Heart left ventricle (tissue), 16 donors: ENCODE data around the gene RSAD2. TPM values are rescaled to one million over a fixed set of nuclear protein-coding genes. Genes with fewer than 3 reads are reported as not detected.

Experiments
- ATAC-seq, 4 donors: fragments of 200-7000 bp; cut with Tn5 transposase; one replicate each; pipeline ENCODE4 v1.9.1; 2020 to 2022; ENCODE audit warnings: moderate library complexity in 4 of 4, mild to moderate bottlenecking in 3 of 4, moderate number of reproducible peaks in 1 of 4
- DNase-seq, 5 donors: peaks; one replicate each; pipeline ENCODE4 v3.0.0-alpha.2; 2020
- H3K27ac ChIP-seq, 12 donors: fragments of 200-600 bp; sonication (generic) in 4 of 12; one replicate each; pipeline versions ENCODE4 v1.5.0 to v1.8.0; 2016 to 2022; ENCODE audit warnings: mild to moderate bottlenecking in 2 of 12
- H3K27me3 ChIP-seq, 9 donors: fragments of 200-600 bp; sonication (generic) in 2 of 9; one replicate each; pipeline versions ENCODE4 v1.5.1 to v1.8.0; 2016 to 2022; ENCODE audit warnings: mild to moderate bottlenecking in 3 of 9
- H3K36me3 ChIP-seq, 9 donors: fragments of 200-600 bp; sonication (generic) in 2 of 9; one replicate each; pipeline versions ENCODE4 v1.5.0 to v1.8.0; 2018 to 2022; ENCODE audit warnings: mild to moderate bottlenecking in 2 of 9
- H3K4me1 ChIP-seq, 12 donors: fragments of 200-600 bp; sonication (generic) in 4 of 12; one replicate each; pipeline versions ENCODE4 v1.5.0 to v1.8.0; 2016 to 2022; ENCODE audit warnings: mild to moderate bottlenecking in 3 of 12
- H3K4me3 ChIP-seq, 12 donors: fragments of 200-600 bp; sonication (generic) in 4 of 12; one replicate each; pipeline versions ENCODE4 v1.5.0 to v1.8.0; 2017 to 2022; ENCODE audit warnings: mild to moderate bottlenecking in 9 of 12, moderate library complexity in 4 of 12
- H3K9me3 ChIP-seq, 12 donors: fragments of 200-600 bp; sonication (generic) in 4 of 12; one replicate each; pipeline versions ENCODE4 v1.5.0 to v1.8.0; 2016 to 2022; ENCODE audit warnings: mild to moderate bottlenecking in 1 of 12
- POLR2A ChIP-seq, 2 donors: fragments of 450-650 bp; IDR thresholded peaks; one replicate each; pipeline ENCODE4 v1.6.1; 2017; ENCODE audit warnings: antibody characterized with exemption in 2 of 2, mild to moderate bottlenecking in 2 of 2, moderate library complexity in 2 of 2
- WGBS, 4 donors: extraction: QIAGEN DNeasy Blood & Tissue Kit in 2 of 4; methylation state at CpG; one replicate each; pipeline versions ENCODE4 v1.1.5 to v1.1.7; 2013 to 2018; 5-methylcytosine and 5-hydroxymethylcytosine counted together
- intact Hi-C, 10 donors: fragments of 100-400 bp; cut with DNase I; formaldehyde crosslinking; loops; one replicate each; pipeline versions ENCODE4 v1.11.1 to v1.14.2; 2022
- polyA plus RNA-seq, 2 donors: library from polyadenylated mRNA; stranded (reverse); fragments of 200-250 nt; gene quantifications; one replicate each; pipeline ENCODE4 v1.2.3, GENCODE V29; 2013
- total RNA-seq, 9 donors: library from RNA; depleted of rRNA in 2 of 9; stranded (reverse); fragments of >200 nt in 2 of 9; fragmentation: NEBNext Ultra II Directional in 3 of 9; extraction: Animal tissue kit (Norgen Biotek cat#: 25700) in 3 of 9; gene quantifications; one replicate each; pipeline versions ENCODE4 v1.1.0 to v1.2.4, GENCODE V29; 2016 to 2023
- TF ChIP-seq, protein P1 (sequence below), 12 donors: fragments of 200-600 bp; sonication (generic) in 4 of 12; IDR thresholded peaks; one replicate each; pipeline versions ENCODE4 v1.5.0 to v1.8.0; 2018 to 2022; ENCODE audit warnings: antibody characterized with exemption in 12 of 12, mild to moderate bottlenecking in 5 of 12
- donor health status: ischemic (EF 13 %, LVEDD 7.1; RV severe dilation, severe dysfunction).
- donor health status: healthy with polysubstance abuse.
- donor health status: DM: no; HTN: yes; CAD: no.
- donor health status: DM: no; HTN: no; CAD: no.
- donor health status: ischemic (EF 25% LVEDD 6.9; RV normal size, moderate dysfunction).
- donor health status: ischemic (EF 25% LVEDD 5.7; RV mildly dilated, moderate dysfunction).
- donor health status: healthy.
- donor health status: DM: yes; HTN: yes; CAD: no.
- donor health status: ischemic (EF 35%, LVEDD 5.7; RV mildly dilated, moderate dysfunction).
- donor health status: nonischemic (EF 11% LVEDD 7.7; RV severe dilation, severe dysfunction).
- donor health status: DM: yes; HTN: yes; CAD: no.
- donor health status: PGD.
- donor health status: ischemic (EF 29% LVEDD 5.4; RV normal size, mild dysfunction).
- donor health status: nonischemic (EF 23%, LVEDD 6.1; RV moderate dilation, normal function).

RSAD2 gene
- total and polyA plus RNA-seq, 11 donors: 1.2 to 18.0 (median 4.7) TPM

DNA sequence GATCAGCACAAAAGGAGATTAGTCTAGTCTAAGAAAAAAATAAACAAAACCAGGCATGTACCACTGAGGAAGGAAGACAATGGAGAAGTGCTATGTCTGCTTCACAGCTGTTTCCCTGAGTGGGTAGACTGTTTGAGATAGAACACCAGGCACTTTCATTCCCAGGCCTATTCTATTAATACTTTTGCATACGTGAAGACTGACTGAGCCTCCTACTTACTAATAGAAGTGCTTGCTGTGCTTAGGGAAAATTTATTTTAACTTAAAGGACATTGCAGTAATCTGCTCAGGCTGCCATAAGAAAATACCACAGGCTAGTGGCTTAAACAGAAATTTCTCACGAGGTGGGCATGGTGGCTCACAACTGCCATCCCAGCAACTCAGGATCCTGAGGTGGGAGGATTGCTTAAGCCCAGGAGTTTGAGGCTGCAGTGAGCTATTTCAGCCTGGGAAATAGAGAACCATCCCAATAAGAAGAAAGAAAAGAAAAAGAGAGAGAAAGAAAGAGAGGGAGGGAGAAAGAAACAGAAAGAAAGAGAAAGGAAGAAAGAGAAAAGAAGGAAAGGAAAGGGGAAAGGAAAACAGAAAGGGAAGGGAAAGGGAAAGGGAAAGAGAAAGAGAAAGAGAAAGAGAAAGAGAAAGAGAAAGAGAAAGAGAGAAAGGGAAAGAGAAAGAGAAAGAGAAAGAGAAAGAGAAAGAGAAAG is 44.8 kb upstream of the RSAD2 start:
- Histone ChIP-seq H3K9me3 (peaks cover 0 to 44% (median 14%) of the 10 kb centered on the region in 12 donors), H3K27ac (peak overlapping the region in 1 of 12 donors; percentile 73), H3K4me1 (peaks cover 0 to 12% (median 3%) of the 10 kb centered on the region in 12 donors), H3K4me3 (no peak overlapping the region), H3K27me3 (no peaks in the 10 kb centered on the region), H3K36me3 (no peaks in the 10 kb centered on the region)
- TF ChIP-seq, protein P1, sequence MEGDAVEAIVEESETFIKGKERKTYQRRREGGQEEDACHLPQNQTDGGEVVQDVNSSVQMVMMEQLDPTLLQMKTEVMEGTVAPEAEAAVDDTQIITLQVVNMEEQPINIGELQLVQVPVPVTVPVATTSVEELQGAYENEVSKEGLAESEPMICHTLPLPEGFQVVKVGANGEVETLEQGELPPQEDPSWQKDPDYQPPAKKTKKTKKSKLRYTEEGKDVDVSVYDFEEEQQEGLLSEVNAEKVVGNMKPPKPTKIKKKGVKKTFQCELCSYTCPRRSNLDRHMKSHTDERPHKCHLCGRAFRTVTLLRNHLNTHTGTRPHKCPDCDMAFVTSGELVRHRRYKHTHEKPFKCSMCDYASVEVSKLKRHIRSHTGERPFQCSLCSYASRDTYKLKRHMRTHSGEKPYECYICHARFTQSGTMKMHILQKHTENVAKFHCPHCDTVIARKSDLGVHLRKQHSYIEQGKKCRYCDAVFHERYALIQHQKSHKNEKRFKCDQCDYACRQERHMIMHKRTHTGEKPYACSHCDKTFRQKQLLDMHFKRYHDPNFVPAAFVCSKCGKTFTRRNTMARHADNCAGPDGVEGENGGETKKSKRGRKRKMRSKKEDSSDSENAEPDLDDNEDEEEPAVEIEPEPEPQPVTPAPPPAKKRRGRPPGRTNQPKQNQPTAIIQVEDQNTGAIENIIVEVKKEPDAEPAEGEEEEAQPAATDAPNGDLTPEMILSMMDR (IDR thresholded peaks at IDR 0.05): no peak
- TF ChIP-seq POLR2A (IDR thresholded peaks at IDR 0.05): no peak
- intact Hi-C loops: no loop called here
- 39 to 54% (median 46%) methylated on average over 2 of the region's 2 CpGs for WGBS, 4 donors
- ATAC-seq (peak in 1 of 4 donors; percentile 44), DNase-seq (no peak)

DNA sequence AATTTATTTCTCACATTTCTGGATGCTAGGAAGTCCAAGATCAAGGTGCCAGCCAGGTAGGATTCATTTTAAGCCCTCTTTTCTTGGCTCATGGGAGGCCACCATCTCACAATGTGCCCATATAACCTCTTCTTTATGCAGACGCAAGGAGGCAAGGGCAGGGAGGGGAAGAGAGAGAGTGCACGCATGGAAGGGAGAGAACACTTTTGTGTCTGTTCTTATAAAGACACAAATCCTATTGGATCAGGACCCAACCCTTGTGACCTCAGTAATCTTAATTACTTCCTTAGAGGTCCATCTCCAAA is 44.3 kb upstream of the RSAD2 start:
- TF ChIP-seq, protein P1 (IDR thresholded peaks at IDR 0.05): no peak
- no peak for TF ChIP-seq POLR2A (IDR thresholded peaks at IDR 0.05)
- no peak overlapping the region for H3K4me3 ChIP-seq
- no peaks in the 10 kb centered on the region for H3K36me3 ChIP-seq
- peak overlapping the region in 1 of 12 donors; percentile 73 for H3K27ac ChIP-seq
- peaks cover 0 to 7% (median 0%) of the 10 kb centered on the region in 12 donors for H3K4me1 ChIP-seq
- no peaks in the 10 kb centered on the region for H3K27me3 ChIP-seq
- ATAC-seq: no peak
- DNase-seq: no peak
- 93 to 96% (median 94%) methylated on average over 2 of the region's 2 CpGs for WGBS, 4 donors
- intact Hi-C loops: no loop called here
- H3K9me3 ChIP-seq: peaks cover 0 to 44% (median 14%) of the 10 kb centered on the region in 12 donors

DNA sequence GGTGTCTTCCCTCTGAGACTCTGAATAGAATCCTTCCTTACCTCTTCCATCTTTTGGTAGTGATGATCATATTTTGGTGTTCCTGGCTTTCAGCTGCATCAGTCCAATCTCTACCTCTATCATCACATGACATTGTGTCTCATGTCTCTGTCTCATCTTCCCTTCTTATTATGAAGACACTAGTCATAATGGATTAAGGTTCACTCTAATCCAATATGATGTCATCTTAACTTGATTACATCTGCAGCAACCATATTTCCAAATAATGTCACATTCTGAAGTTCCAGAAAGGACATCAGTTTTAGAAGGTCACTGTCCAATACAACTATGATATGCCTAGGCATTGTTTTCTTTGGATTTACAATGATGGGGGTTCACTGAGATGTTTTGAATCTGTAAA is 43.4 kb upstream of the RSAD2 start:
- DNase-seq: no peak
- TF ChIP-seq, protein P1 (IDR thresholded peaks at IDR 0.05): no peak
- TF ChIP-seq POLR2A (IDR thresholded peaks at IDR 0.05): no peak
- H3K4me1 ChIP-seq: peaks cover 0 to 4% (median 0%) of the 10 kb centered on the region in 12 donors

DNA sequence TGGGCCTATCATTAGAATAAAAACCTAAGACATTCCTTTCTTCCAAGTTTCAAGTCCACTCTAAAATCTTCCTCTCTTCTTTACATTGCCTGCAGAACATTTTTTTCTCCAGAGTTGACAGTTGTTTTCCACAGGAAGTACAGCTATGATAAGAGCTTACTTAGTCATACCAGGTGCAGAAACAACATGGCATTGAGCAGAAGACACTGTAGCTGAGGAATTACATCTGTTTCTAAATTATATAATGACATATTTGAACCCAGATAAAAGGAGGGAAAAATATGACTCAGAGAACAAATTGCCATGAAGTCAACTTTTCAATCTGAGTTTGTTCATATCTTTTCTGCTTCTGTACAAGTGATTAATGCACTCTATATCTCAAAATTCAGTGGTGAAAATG is 42.1 kb upstream of the RSAD2 start:
- Histone ChIP-seq H3K36me3 (no peaks in the 10 kb centered on the region), H3K27me3 (no peaks in the 10 kb centered on the region), H3K4me3 (no peak overlapping the region), H3K9me3 (peaks cover 0 to 58% (median 15%) of the 10 kb centered on the region in 12 donors), H3K4me1 (peaks cover 0 to 4% (median 0%) of the 10 kb centered on the region in 12 donors), H3K27ac (no peak overlapping the region)
- DNase-seq: no peak
- no peak for ATAC-seq
- TF ChIP-seq POLR2A (IDR thresholded peaks at IDR 0.05): no peak
- TF ChIP-seq, protein P1 (IDR thresholded peaks at IDR 0.05): no peak
- intact Hi-C loops: no loop called here

More for the DNA sequence above, 43.4 kb upstream of the RSAD2 start:
- no peak for ATAC-seq
- H3K9me3 ChIP-seq: peaks cover 0 to 49% (median 16%) of the 10 kb centered on the region in 12 donors
- no peaks in the 10 kb centered on the region for H3K36me3 ChIP-seq
- intact Hi-C loops: no loop called here
- no peak overlapping the region for H3K27ac ChIP-seq
- H3K4me3 ChIP-seq: no peak overlapping the region
- H3K27me3 ChIP-seq: no peaks in the 10 kb centered on the region
